Measurements from ENCODE around the gene TBX19. TPM values are rescaled to one million over a fixed set of nuclear protein-coding genes. Genes with fewer than 3 reads are reported as not detected.

TBX19 gene
- total and polyA plus RNA-seq, 2 of the 4 experiments (the other 2 are of a cell fraction): 0.18 to 0.89 TPM

GRCh38 chr1:168320149-168320548 is 39.5 kb downstream of the TBX19 start:
- ChIA-PET POLR2A (ENCODE audit: unreplicated experiment) (no interaction called here), CTCF (interaction anchor here (0.7 kb wide), 1 partner anchor 454 kb away, joined by 3 read pairs; no protein-coding TSS in a partner anchor)
- Histone ChIP-seq H3K9ac (ENCODE audit: low read depth, low read length) (no peak overlapping the region), H3K14ac (replicated peaks; ENCODE audit: low read depth, low read length) (no peak overlapping the region), H3K4me1 (ENCODE audit: control insufficient read depth, insufficient read depth, low read length) (peaks cover 4% of the 10 kb centered on the region; the same call in 1 of the 2 replicates), H3K27ac (ENCODE audit: insufficient read depth, low read length) (no peak overlapping the region; the same call in 1 of the 2 replicates), H3K4ac (ENCODE audit: low read depth, low read length) (no peak overlapping the region), H2AFZ (replicated peaks; ENCODE audit: low read length, poor library complexity) (no peak overlapping the region), H2BK20ac (ENCODE audit: low read depth, low read length) (no peak overlapping the region), H3K56ac (ENCODE audit: extremely low read depth, insufficient read depth, low read length) (no peak overlapping the region), H3K18ac (ENCODE audit: low read depth, low read length) (no peak overlapping the region), H3K9me1 (ENCODE audit: insufficient read depth, low read length) (peaks cover 4% of the 10 kb centered on the region; the same call in 1 of the 2 replicates), H3K4me3 (ENCODE audit: insufficient read depth, low read depth, low read length) (no peak overlapping the region), H3K79me1 (ENCODE audit: low read depth in 1 of 2, low read length in 2 of 2) (no peaks in the 10 kb centered on the region), H2BK15ac (ENCODE audit: low read depth, low read length) (no peak overlapping the region), H2AK5ac (ENCODE audit: low read depth, low read length) (no peak overlapping the region), H3K4me2 (ENCODE audit: low read depth, low read length) (no peak overlapping the region), H3K23ac (ENCODE audit: low read depth, low read length) (no peak overlapping the region), H4K91ac (ENCODE audit: insufficient read depth, low read depth, low read length) (no peak overlapping the region), H4K20me1 (ENCODE audit: insufficient read depth, low read length) (no peaks in the 10 kb centered on the region), H3K27me3 (ENCODE audit: control insufficient read depth, insufficient read depth, low read length) (no peaks in the 10 kb centered on the region), H4K5ac (ENCODE audit: low read depth, low read length) (no peak overlapping the region; the same call in 1 of the 2 replicates), H2AK9ac (replicated peaks; ENCODE audit: low read depth, low read length, poor library complexity) (no peak overlapping the region), H2BK5ac (ENCODE audit: low read depth, low read length, poor library complexity, severe bottlenecking) (no peak overlapping the region), H4K8ac (ENCODE audit: low read depth in 2 of 2, low read length in 2 of 2) (no peak overlapping the region), H2BK120ac (ENCODE audit: low read depth, low read length) (no peak overlapping the region), H3K9me3 (ENCODE audit: control insufficient read depth, insufficient read depth, low read length) (no peaks in the 10 kb centered on the region), H3K36me3 (ENCODE audit: control insufficient read depth, insufficient read depth, low read length) (no peaks in the 10 kb centered on the region)
- dilution Hi-C loops (cut with HindIII; ENCODE audit: low sequenced_read_pairs, unreplicated experiment) (no loop called here), in situ Hi-C loops (cut with MboI; ENCODE audit: low sequenced_read_pairs) (no loop called here), intact Hi-C loops (cut with micrococcal nuclease) (loop anchor here (5.0 kb wide), 1 partner anchor 93 kb away; the partner anchor contains the start of gene SFT2D2)
- 57% methylated on average over 1 of the region's 1 CpG; no CpG with 5 or more reads in 1 of the 2 experiments for WGBS, 2 experiments (ENCODE audit: extremely low coverage in 2 of 2, insufficient read length in 1 of 2)
- no TSS peak for BruUV-seq (replicated peaks)
- no peak for DNase-seq
- TF ChIP-seq MAZ (IDR thresholded peaks at IDR 0.05; ENCODE audit: borderline replicate concordance, low read depth, low read length): no peak
- TF ChIP-seq RCOR1 (IDR thresholded peaks at IDR 0.05; ENCODE audit: insufficient replicate concordance, low read length): no peak
- no peak for TF ChIP-seq BHLHE40 (IDR thresholded peaks at IDR 0.05; ENCODE audit: low read depth, low read length)
- no peak for TF ChIP-seq ELK1 (IDR thresholded peaks at IDR 0.05; ENCODE audit: borderline replicate concordance, low read depth, low read length)
- no peak for TF ChIP-seq MXI1 (IDR thresholded peaks at IDR 0.05; ENCODE audit: borderline replicate concordance, low read depth, low read length)
- TF ChIP-seq CHD1 (IDR thresholded peaks at IDR 0.05; ENCODE audit: low read depth, low read length): no peak
- TF ChIP-seq RAD21 (IDR thresholded peaks at IDR 0.05; ENCODE audit: low read length): no peak
- TF ChIP-seq FOS (IDR thresholded peaks at IDR 0.05; ENCODE audit: low read depth, low read length): no peak
- ATAC-seq (ENCODE audit: low read depth): no peak
